CD4-positive, alpha-beta T cell treated with Interleukin-6 for 4 hours (primary cell): ENCODE results near the gene CFAP410.

Source experiments
- DNase-seq: peaks from one replicate; pipeline ENCODE4 v3.0.0-alpha.2; 2020; ENCODE audit warnings: mixed read lengths

The CFAP410 gene

DNA sequence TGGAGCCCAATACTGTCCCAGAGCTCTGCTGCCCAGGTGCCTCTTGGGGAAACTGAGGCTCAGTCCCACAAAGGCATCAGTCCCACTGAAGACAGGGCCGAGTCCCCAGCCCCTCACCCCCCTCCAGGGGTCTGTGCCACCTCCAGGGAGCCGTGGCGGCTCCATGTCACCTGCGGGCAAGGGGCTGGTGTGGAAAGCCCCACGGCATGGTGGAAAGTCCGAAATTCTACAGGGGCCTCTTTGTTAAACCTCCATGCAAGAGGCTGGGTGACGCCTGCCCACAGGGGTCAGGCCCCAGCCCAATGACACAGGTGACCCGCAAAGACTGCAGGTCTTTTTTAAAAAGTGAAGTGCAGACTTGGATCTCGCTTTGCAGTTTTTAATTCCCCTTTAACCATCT lies 56.8 kb downstream of the CFAP410 start:
- DNase-seq, result no peak

GRCh38 chr21:44281801-44282200 lies 57.4 kb downstream of the CFAP410 start:
- DNase-seq, result no peak

GRCh38 chr21:44279354-44280260 lies 59.6 kb downstream of the CFAP410 start:
- DNase-seq, result no peak
